HG02840 (cell line): Measurements from ENCODE around the gene MAGI1.
A peak's percentile ranks its signal among the peaks of the same experiment; 100 is the strongest.
"Not testable (repeated sequence)": the region's sequence is repeated elsewhere in the genome, so short reads cannot be mapped to it uniquely, and the experiment has no call there.

Source experiments
- ATAC-seq: cut with Tn5 transposase; IDR thresholded peaks from one replicate; pipeline ENCODE4 v1.9.1; 2021; ENCODE audit warnings: mild to moderate bottlenecking, moderate library complexity, moderate number of reproducible peaks; ENCODE audit not compliant: unreplicated experiment, low FRiP score

Gene MAGI1

GRCh38 chr3:66041116-66041515, 2.4 kb upstream of the MAGI1 start:
- ATAC-seq: no peak

DNA sequence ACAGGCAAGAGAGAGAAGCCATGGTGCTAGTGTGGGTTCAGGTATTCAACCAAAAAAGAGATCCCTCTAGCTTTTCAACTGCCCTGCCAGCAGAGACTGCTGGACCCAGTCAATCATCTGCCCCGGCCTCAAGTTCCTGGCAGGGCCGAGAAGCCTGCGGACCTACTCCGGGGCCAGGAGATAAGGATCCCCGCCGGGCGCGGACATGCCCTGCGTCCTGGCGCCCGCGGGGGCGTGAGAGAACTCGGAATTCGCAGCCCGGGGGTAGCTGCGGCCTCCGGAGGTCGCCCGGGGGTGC, 821 bp upstream of the MAGI1 start:
- ATAC-seq: no peak

DNA sequence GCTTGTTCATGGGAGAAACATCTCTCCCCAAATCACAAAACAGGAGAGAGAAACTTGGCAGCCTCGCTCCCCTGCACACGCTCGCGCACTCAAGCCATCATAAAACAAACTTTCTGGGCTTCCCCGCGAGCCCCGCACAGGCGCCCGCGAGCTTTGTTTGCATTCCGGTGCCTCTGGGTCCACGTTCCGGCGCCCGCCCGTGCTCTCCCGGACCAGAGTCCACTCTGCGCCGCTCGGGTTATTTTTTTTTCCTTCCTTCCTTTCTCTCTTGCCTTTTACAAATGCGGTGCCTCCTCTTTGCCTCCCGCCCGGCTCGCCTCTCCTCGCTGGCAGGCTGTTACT, 363 bp downstream of the MAGI1 start:
- peak; percentile 16 for ATAC-seq

GRCh38 chr3:66037986-66038369, 740 bp downstream of the MAGI1 start:
- ATAC-seq: no peak

DNA sequence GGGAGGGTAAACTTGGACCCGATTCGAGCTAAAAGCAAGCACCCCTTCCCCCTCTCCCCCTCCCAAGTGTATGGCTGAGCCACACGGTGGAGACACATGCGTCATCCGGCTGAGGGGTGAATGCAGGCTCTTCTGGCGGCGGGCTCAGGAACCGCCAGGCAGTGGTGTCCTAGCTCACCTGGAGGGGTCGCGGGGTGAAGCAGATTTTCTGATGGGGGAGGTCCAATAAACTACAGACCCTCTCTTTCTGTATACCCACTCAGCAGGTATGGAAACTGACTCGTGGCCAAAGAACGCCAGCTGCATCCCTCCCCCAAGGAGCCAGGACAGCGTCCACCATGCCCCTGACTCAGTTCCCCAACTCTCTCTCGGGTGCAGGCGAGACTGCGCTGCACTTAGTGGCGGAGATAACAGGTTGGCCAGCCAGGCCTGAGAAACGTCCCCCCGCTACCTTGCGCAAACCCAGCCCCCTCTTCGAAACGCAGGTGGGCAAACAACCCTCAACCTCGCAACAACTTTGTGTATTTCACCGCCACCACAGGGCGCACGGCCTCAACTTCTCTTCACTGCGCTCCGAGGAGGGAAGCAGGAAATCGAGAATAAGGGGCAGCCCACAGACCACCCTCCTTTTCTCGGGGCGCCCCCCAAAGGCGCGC, 1.3 kb downstream of the MAGI1 start:
- ATAC-seq: no peak

DNA sequence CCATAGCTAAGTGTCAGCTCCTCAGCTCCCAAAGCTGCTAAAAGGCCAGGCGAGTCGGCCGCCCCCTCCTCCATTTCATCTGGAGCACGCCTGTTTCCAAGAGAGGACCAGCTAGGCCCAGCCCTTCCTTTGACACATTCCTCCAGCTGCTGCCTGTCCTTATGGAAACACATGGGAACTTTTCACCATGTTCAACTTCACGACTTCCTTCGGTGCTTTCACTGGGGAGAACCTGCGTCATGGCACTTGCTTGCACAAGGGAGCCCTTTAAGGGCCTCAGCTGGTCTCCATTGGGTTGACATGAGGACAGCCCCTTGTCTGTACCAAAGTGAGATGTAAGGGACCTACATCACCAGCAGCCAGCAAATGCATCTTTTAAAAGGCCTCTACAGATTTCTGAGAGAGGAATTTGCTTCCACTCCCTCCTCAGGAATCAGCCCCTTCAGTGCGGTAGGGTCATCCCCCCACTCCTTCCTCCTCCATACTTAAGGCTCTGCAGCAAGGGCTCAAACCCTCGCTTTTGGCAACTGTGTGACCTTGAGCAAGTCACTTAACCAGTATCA, 2.1 kb downstream of the MAGI1 start:
- no peak for ATAC-seq

DNA sequence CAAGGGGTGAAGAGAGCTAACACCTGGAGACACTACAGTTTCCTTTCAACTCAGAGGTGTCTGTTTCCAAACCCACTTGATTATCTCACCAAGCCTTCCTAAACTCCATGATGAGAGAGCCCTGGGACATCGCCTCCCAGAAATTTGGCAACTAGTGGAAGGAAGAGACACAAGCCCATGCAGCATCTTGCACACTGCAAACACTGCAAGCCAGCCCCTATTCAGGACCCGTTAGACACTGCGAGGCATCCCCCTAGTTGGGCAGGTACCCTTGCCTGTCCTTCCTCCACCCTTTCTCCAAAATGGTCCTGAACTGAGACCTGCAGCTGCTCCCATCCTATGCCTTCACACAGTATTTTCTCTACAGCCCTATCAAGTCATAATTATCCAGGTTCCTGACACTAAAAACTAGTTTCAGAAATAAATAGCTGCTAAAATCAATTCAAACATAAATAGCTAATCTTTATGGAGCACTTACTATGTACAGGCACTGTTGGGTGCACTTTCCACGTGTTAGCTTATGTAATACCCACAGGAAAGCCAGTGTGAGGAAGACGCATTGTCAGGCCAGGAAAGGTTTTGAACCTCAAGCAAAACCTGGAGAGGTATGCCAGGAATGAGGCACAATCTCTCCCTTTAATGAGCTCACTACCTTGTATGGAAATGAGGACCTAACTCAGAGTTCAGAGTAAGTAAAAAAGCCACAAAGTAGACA, 2.8 kb downstream of the MAGI1 start:
- ATAC-seq: no peak

DNA sequence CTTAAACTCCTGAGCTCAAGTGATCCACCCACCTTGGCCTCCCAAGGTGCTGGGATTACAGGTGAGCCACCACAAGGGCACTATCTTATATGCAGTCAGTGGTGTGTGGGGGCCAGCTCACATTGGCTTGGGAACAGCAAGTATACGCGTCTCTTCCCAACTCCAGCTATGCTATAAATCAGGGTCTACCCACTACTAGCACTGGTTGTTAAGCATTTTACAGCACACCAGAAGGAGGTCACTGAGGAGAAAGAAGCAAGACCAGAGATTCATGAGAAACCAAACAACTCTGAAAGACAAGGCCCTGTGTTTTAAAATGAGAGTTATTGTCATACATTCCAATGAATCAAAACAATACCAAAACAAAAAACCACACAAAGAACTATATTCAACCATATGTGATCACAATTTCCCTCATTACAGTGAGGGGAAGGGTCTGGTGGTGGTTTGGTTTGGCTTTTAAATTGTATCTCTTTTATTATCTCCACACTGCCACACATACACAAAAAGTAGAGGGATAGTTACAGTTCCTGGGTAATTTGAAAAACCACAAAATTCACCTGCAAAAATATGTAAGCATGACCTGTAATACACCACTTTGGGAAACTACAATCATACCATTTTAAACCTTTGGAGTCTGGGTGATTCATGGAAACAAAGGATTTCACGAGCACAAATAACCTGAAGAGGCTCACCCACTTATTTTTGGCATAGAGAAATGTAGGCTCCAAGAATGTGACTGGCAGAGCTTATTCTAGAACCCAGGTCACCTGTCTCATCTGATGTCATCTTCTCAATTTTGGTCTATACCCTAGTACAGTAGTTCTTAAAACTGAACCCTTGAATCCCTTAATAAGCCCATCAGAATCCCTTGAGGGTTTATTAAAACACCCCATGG, 5.2 kb downstream of the MAGI1 start:
- no peak for ATAC-seq

DNA sequence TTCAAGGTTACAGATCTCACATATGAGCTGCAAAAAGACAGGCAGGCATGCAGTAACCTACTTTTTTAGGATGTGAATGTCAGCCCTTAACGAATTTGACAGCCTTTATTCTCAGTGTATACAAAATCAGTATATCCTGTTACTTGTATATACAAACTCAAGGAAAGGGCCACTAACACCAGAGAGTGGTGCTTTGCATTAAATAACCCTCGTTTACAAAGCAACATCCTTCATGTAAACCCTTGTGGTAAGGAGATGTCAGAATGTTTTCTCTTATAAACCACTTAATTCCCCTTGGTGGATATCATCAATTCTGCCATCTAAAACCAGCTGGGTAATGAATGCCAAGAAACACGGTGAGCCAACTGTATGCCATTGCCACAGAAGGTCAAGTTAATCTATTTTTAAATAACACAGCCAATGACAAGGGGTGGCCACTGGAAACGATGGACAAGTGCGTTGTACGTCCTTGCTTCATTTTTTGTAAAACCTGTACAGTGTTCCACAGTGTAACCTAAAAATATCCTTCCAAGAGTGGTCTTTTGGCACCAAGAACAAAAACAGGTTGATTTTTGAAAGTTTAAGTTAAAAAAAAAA, 7.5 kb downstream of the MAGI1 start:
- no peak for ATAC-seq

GRCh38 chr3:66029443-66029842, 9.3 kb downstream of the MAGI1 start:
- no peak for ATAC-seq

DNA sequence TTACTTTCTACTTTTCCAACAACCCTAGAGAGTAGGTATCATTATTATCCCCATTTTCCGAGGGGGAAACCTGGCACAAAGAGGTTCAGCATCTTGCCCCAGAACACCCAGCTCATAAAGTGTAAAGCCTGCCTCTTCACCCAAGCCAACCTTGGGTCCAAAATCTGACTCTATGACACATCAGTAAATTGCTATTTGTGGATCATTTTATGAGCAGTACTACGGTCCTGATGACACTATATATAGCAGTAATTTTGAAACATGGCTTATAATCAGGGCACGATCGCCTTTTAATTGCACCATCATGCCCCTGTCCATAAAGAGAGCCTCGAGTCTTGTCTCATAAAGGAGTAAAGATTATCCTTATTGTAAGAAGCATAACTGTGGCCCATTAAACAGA, 9.7 kb downstream of the MAGI1 start:
- ATAC-seq: no peak

- no peak for ATAC-seq
These were observed 10.3 kb downstream of the MAGI1 start for GRCh38 chr3:66028457-66028856.

DNA sequence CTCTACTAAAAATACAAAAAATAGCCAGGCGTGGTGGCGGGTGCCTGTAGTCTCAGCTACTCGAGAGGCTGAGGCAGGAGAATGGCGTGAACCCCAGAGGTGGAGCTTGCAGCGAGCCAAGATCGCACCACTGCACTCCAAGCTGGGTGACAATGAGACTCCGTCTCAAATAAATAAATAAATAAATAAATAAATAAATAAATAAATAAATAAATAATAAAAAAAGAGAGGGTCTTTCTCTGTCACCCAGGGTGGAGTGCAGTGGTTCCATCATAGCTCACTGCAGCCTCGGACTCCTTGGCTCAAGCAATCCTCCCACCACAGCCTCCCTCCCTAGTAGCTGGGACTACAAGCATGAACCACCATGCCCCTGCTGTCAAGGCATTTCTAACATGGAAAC, 11.6 kb downstream of the MAGI1 start:
- ATAC-seq: not testable (repeated sequence)

- ATAC-seq: no peak
These were observed 14.9 kb downstream of the MAGI1 start for GRCh38 chr3:66023738-66024385.

DNA sequence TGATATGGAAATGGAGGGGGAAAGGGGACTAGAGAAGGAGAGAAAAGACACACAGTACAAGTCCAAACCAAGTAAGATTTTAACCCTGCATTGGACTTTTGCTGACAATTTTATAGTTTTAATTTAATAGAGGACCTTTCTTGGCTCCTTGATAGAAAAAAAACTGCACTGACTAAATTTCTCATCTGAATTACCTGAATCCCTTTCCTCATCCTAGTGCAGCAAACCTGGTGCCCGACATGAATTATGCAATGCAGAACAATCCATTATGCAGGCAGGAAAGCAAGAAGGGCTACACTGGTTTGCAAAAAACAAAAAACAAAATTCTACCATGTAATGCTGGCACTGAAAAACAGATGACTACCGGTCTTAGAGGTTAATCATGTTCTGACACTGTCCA, 15.5 kb downstream of the MAGI1 start:
- ATAC-seq: no peak

GRCh38 chr3:66021731-66022131, 17.0 kb downstream of the MAGI1 start:
- ATAC-seq: no peak

DNA sequence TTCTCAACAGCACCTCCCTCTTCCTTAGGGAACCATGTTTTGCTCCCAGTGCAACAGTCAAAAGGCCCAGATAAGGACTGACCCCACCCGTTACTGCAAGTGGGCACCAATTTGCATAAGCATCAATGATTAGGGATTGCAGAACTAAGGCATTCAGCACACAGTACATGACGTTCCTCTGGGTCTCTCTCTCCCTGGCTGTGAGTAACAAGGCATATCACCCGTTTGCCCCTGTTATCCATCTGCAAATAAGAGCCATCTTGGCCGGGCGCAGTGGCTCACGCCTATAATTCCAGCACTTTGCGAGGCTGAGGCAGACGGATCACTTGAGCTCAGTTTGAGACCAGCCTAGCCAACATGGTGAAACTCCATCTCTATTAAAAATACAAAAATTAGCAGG, 18.8 kb downstream of the MAGI1 start:
- no peak for ATAC-seq

DNA sequence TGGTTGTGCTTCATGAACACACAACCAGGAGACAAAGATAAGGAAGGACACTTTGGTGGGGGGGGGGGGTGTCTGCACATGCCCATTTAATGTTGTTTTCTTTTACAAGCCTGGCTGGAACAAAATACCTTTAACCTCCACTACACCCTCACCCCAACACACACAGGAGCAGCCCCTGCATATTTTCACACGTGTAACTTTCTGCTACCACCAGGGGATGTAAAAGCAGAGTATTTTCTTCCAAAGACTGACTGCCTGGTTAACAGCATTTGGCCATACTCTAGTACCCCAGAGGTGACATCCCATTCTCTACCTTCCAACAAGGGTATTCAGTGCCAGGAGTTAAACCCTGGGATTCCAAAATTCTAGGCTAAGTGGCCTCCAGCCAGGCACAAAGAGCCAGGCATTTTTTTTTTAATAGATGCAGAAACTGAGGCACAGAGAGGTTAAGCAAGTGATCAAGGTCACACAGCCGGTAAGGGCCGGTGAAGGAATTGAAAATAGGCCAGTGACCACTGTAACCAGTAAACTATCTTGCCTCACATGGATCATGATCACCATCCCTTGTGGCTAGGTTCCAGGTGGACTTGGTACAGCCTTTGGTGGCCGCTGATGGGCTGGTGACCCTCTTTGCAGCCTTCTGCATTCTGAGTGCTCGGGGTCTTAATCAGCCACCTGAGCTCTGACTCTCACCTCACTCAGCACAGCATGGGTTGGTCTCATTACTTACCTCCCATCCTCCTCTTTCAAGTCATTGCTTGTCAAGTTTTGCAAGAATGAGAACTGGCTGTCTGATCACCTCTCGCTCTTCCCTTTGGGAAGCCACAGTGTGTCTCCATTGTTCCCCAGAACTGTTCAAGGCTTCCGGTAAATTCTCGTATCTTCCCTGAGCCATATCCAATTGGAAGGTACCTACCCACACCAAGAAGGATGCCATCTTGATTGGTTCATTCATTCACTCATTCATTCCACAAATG, 20.4 kb downstream of the MAGI1 start:
- ATAC-seq: no peak

- ATAC-seq: no peak
These were observed 21.1 kb downstream of the MAGI1 start for GRCh38 chr3:66017591-66017990.
